NOMO-1 treated with DMSO at 0.1 percent for 48 hours (cell line): ENCODE results near the gene MCF2L.

Source experiments
- DNase-seq: peaks from one replicate; lab custom pipeline; 2025; ENCODE audit not compliant: unreplicated experiment; lab: John Stamatoyannopoulos, UW

Gene MCF2L

DNA sequence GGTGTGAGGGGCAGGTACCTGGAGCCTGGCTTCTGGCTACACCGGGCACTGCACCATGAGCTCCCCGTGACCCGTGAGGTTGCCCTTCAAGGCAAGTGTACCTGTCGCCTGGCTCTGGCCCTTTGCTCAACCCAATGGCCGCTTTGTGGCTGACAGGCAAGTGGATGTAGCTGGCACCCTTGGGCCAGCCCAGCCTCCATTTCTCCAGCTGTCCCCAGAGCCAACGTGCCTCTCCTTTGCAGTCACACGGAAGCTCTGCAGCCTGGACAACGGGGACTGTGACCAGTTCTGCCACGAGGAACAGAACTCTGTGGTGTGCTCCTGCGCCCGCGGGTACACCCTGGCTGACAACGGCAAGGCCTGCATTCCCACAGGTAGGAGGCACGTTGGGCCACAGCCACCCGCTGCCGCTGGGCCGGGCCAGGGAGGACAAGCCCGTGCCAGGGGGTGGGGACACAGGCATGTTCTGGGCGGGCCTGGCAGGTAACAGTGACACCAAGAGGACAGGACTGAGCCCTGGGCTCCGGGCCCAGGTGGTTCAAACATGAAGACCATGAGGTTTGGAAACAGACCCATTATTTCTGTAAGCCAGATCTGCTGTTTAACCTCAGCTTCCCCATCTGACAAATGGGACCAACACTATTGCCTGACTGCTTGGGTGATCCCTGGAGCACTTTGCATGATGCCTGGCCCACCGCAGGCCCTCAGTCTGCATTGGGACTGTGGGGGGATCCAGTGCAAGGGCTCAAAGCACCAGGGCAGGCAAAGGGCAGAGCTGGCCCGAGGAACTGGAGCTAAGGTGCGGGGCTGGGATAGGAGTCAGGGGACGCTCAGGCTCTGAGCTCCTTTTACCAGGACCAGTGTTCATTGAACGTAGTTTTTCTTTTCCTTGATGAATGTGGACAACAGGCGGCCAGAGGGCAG lies 171.9 kb downstream of the MCF2L start:
- no peak for DNase-seq

DNA sequence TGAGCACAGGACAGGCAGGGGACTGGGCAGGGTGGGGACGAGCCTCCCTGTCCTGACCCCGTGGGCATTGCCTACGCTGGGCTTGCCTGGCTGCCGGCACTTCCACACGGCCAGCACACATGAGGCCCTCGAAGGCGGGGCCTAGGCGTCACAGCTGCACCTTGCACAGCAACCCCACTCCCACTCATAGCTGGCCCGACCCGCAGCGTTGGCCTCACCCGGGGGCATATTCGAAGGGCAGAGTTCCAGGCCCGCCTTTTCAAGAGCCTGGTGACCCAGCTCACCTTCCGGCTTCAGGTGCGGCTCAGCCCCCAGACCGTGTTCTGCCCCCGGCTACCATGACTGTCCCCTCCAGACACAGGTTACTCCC lies 172.6 kb downstream of the MCF2L start:
- DNase-seq, result no peak

DNA sequence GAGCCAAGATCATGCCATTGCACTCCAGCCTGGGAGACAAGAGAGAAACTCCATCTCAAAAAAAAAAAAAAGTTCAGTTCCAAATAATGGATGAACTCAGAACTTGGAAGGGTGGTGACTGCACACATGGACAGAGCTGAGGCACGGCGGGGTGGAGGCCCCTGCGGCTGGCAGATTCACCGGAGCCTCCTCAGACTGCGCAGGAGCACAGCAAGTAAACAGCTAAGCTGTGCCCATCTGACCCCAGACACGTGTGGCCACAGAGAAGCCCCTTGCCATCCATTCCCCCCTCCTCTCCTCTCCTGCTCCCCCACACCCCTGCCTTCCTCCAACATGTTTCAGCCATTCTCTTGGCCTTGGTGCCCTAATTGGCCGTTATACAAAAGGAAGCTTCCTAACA lies 173.9 kb downstream of the MCF2L start:
- DNase-seq, result no peak

DNA sequence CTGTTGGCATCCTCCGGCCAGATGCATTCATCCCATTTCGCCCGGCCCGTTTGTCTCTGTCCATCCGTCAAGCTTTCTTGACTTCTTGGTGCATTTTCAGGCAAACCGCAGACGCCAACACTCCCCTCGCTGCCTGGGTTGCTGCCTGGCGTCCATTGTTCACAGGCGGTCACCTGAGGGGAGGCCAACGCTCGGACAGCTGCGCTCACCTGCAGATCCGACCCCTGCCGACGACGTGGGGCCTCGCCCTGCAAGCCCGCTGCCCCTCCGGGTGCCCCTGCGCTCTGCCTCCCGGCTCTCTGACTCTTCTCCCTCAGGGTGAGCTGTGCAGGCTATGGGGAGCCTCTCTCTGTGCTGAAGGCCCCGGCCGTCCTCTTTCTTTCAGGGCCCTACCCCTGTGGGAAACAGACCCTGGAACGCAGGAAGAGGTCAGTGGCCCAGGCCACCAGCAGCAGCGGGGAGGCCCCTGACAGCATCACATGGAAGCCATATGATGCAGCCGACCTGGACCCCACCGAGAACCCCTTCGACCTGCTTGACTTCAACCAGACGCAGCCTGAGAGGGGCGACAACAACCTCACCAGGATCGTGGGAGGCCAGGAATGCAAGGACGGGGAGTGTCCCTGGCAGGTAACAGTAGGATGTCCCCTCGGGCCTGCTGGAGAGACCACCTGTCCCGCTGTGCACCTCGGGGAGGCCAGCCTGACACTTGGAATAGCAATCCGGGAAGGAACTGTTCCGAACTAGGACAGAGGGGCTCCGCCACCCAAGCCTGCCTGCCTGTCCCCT lies 174.6 kb downstream of the MCF2L start:
- DNase-seq, result no peak

DNA sequence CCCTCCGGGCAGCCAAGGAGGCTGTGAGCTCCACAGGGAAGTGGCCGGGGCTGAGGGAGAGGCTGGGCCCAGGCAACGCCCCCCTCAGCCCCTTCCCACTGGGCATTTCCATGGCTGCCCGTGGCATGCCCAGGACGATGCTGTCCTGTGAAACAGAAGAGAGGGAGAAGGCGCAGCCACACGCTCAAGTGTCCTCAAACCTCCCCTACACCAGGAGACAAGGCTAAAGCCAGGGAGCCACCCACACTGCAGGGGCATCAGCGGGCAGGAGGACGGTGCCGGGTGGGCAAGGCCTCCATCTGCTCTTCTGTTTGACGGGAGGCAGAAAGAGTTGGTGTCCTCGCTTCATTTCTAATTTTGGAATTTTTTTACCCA lies 175.2 kb downstream of the MCF2L start:
- DNase-seq, result no peak

DNA sequence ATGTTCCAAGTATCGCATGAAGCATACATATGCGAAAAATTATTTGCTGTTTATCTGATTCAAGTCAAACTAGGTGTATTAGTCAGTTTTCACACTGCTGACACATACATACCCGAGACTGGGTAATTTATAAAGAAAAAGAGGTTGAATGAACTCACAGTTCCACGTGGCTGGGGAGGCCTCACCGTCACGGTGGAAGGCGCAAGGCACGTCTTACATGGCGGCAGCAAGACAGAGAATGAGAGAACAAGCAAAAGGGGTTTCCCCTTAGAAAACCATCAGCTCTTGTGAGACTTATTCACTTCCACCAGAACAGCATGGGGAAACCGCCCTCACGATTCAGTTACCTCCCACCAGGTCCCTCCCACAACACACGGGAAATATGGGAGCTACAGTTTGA lies 176.5 kb downstream of the MCF2L start:
- DNase-seq, result no peak

DNA sequence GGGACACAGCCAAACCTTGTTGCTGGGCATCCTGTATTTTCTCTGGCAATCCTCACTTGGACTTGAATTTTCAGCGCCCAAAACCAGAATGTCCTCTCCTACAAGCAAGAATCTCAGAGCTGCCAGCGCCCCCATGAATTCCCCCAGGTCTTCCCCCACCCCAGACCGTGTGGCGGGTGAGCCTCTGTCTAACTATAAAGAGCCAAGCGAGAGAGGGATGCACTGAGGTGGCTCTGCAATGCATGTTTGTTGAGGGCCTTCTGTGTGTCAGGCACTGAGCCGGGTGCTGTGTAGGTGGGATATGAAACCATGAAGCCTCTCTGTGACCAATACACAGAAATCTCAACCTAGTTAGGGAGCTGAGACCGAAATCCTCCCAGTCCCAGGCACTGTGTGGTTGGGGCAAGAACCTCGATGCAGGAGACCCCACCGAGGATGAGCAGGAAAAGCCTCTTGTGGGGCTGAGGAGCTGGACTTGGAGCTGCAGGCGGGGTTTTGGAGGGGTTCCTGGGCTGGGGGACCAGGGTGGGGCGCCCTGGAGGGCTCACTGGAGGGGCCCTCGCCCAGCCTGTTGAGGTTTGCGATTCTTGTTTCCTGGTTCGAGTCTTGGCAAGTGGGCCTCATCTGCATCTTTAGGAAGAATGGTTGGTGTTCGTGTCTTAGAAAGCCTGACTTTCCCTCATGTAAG lies 177.0 kb downstream of the MCF2L start:
- DNase-seq, result no peak

DNA sequence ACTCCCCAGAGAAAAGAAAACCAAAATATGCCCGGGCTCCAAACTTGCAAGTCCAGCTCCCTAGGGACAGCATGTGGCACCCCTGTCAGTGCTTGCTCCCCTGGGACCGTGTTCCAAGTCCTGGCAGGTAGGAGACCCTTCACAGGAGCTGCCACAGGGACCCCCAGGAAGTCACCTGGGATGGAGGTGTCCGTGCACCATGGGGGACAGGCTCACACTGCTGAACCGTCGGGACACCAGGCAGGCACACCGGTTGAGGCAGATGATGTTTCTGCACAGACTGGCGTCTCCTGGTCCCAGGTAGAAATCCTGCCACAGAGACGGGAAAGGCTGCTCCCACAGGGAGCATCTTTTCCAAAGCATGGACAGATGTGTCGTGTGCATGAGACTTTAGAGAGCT lies 177.7 kb downstream of the MCF2L start:
- no peak for DNase-seq

DNA sequence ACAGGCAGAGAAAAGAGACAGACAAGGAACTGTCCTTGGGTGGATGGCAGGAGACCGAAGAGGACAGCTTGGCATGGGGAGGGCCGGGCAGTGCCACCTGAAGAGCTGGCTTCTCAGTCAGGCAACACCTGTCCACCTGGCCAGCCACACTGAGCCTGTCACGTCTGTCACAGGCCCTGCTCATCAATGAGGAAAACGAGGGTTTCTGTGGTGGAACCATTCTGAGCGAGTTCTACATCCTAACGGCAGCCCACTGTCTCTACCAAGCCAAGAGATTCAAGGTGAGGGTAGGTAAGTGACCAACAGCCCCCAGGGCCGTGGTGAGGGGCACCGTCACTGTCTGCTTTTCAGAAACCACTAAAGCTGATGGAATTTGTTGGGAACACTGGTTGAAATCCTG lies 178.2 kb downstream of the MCF2L start:
- no peak for DNase-seq

DNA sequence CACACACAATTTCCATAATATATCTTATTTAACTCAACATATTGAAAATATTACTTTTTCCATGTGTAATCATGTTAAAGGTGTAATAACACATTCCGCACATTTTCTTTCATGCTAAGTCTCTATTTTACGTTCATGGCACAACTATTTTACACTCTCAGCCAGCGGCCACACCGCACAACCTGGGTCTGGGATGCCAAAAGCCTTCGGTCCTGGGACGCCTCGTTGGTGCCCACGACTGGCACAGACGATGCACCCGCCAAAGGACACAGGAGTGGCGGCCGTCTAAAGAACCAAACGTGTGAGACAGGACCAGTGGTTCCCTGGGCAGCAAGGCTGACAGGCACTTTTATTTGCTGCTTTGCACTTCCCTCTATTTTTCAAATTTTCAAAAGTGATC lies 179.4 kb downstream of the MCF2L start:
- DNase-seq, result no peak

DNA sequence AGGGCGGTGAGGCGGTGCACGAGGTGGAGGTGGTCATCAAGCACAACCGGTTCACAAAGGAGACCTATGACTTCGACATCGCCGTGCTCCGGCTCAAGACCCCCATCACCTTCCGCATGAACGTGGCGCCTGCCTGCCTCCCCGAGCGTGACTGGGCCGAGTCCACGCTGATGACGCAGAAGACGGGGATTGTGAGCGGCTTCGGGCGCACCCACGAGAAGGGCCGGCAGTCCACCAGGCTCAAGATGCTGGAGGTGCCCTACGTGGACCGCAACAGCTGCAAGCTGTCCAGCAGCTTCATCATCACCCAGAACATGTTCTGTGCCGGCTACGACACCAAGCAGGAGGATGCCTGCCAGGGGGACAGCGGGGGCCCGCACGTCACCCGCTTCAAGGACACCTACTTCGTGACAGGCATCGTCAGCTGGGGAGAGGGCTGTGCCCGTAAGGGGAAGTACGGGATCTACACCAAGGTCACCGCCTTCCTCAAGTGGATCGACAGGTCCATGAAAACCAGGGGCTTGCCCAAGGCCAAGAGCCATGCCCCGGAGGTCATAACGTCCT lies 180.0 kb downstream of the MCF2L start:
- no peak for DNase-seq
